Measurements from ENCODE around the gene SLC9A9.

Gene SLC9A9

GRCh38 chr3:143243686-143244085, 604.6 kb downstream of the SLC9A9 start:
- no peak for DNase-seq (ENCODE audit: low spot score)

GRCh38 chr3:143242691-143243090, 605.6 kb downstream of the SLC9A9 start:
- DNase-seq (ENCODE audit: low spot score), result no peak

- no peak for DNase-seq (ENCODE audit: low spot score)
These were observed 606.2 kb downstream of the SLC9A9 start for GRCh38 chr3:143242101-143242500.

GRCh38 chr3:143241481-143241951, 606.8 kb downstream of the SLC9A9 start:
- DNase-seq (ENCODE audit: low spot score), result no peak

GRCh38 chr3:143240886-143241285, 607.4 kb downstream of the SLC9A9 start:
- no peak for DNase-seq (ENCODE audit: low spot score)

GRCh38 chr3:143239031-143239430, 609.2 kb downstream of the SLC9A9 start:
- DNase-seq (ENCODE audit: low spot score), result no peak

- no peak for DNase-seq (ENCODE audit: low spot score)
These were observed 611.1 kb downstream of the SLC9A9 start for GRCh38 chr3:143237077-143237627.

- peak; percentile 8 for DNase-seq (ENCODE audit: low spot score)
These were observed 611.9 kb downstream of the SLC9A9 start for GRCh38 chr3:143236226-143236964.

GRCh38 chr3:143235614-143236204, 612.6 kb downstream of the SLC9A9 start:
- no peak for DNase-seq (ENCODE audit: low spot score)

- no peak for DNase-seq (ENCODE audit: low spot score)
These were observed 613.7 kb downstream of the SLC9A9 start for GRCh38 chr3:143234526-143234925.

- no peak for DNase-seq (ENCODE audit: low spot score)
These were observed 615.3 kb downstream of the SLC9A9 start for GRCh38 chr3:143232981-143233380.

GRCh38 chr3:143228405-143228804, 619.9 kb downstream of the SLC9A9 start:
- DNase-seq (ENCODE audit: low spot score), result no peak

- no peak for DNase-seq (ENCODE audit: low spot score)
These were observed 621.5 kb downstream of the SLC9A9 start for GRCh38 chr3:143226678-143227291.

GRCh38 chr3:143224716-143225115, 623.6 kb downstream of the SLC9A9 start:
- no peak for DNase-seq (ENCODE audit: low spot score)

- DNase-seq (ENCODE audit: low spot score), result no peak
These were observed 625.3 kb downstream of the SLC9A9 start for GRCh38 chr3:143222981-143223380.

- DNase-seq (ENCODE audit: low spot score), result no peak
These were observed 625.8 kb downstream of the SLC9A9 start for GRCh38 chr3:143222505-143222904.

GRCh38 chr3:143221446-143221845, 626.8 kb downstream of the SLC9A9 start:
- DNase-seq (ENCODE audit: low spot score), result no peak

GRCh38 chr3:143220741-143221140, 627.5 kb downstream of the SLC9A9 start:
- DNase-seq (ENCODE audit: low spot score), result no peak

GRCh38 chr3:143218166-143218835, 630.0 kb downstream of the SLC9A9 start:
- no peak for DNase-seq (ENCODE audit: low spot score)

- DNase-seq (ENCODE audit: low spot score), result no peak
These were observed 631.0 kb downstream of the SLC9A9 start for GRCh38 chr3:143217283-143217682.

- no peak for DNase-seq (ENCODE audit: low spot score)
These were observed 631.5 kb downstream of the SLC9A9 start for GRCh38 chr3:143216709-143217182.
